Stimulated activated CD8-positive, alpha-beta memory T cell treated with anti-CD3 and anti-CD28 coated beads, Interleukin-2, amount 100 ng/mL, for 48 hours (primary cell): ENCODE results near the gene SLC25A48.
"Not testable (repeated sequence)": the region's sequence is repeated elsewhere in the genome, so short reads cannot be mapped to it uniquely, and the experiment has no call there.

Source experiments
- DNase-seq, 2 donors: peaks; one replicate each; pipeline ENCODE4 v3.0.0-alpha.2; 2020; ENCODE audit warnings: low read depth in 2 of 2

Gene SLC25A48

DNA sequence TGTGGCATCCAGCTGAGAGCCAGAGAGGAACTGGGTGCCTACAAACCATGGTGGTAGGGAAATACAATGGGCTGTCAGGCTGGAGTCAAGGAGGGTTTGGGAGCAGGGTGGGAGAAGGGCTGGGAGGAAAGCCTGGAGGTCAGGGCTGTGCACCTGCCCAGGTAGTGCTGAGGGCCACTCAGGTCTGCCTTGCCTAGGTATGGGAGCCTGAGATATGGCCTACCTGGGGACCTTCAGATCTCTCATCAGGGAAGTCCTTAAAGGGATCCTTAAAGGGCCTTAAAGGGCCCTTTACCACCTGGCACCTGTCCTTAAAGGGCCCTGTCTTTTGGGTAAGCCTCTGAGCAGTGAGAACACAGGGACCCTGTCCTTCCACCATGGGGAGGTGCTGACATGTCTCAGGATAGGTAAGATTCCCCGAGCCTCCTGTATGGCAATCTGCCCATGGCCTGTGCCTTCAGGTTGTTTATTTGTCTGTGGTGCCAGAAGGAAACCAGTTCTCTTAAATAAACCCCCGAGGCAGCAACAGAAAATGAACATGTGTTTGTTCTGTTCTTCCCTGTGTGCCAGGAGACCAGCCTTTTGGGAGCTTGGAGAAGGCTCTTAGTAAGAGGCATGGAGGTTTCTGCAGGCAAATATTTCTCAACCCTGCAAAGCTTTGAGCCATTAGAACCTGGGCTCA is 23.3 kb downstream of the SLC25A48 start:
- no peak for DNase-seq

DNA sequence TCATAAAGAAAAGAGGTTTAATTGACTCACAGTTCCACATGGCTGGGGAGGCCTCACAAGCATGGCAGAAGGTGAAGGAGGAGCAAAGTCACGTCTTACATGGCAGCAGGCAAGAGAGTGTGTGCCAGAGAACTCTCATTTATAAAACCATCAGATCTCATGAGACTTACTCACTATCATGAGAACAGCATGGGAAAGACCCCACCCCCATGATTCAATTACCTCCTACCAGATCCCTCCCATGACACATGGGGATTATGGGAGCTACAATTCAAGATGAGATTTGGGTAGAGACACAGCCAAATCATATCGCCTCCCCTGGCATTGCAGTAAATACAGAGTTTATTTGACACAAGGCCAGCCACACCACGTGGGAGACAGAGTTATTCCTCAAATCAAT is 24.7 kb downstream of the SLC25A48 start:
- DNase-seq, result not testable (repeated sequence)

DNA sequence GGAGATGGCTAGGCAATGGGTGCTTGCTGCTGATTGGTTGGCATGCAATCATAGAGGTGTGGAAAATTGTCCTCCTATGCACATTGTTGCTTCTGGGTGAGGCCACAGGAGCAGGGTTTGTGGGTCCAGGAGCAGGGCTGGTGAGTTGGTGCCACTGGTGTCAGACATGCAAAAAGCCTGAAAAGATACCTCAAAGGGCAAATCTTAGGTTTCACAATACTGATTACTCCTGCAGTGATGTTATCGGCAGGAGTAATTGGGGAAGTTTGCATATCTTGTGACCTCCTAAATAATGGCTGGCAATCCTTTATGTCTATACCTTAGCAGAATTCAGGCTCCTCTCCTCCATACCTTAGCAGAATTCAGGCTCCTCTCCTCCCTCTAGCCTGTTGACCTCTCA is 25.2 kb downstream of the SLC25A48 start:
- DNase-seq, result no peak

DNA sequence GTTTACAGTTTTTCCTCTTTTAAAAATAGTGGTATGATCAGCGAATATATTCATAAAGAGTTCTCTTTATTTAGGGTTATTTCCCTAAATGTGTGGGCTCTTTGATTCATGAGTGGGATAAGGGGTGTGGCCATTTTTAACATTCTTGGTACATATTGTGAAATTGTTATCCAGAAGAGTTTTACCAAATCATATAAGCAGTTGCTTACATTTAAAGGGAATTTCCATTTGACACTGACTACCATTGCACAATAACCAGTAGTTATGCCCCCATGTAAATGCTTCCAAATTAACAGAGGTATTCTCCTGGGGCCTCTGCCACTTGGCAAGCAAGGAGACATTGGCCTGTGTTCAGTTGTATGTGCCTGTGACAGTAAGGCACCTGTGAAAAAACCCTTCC is 27.2 kb downstream of the SLC25A48 start:
- DNase-seq, result no peak

DNA sequence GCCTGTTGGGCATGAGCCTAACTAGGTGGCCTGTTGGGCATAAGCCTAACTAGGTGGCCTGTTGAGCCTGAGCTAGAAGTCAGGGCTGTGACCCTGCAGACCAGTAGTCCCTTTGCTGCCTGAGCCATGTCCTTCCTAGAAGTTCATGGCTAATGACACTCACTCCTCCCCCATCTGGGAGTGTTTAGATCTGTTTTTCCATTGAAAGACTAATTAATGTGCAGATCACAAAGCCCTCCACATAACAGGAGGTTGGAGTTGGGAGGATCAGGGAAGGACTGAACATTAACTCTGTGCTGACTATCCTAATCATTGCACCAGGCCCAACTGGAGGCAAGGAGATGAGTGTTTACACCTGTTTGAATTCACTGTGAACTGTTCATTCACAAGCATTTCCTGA is 27.6 kb downstream of the SLC25A48 start:
- no peak for DNase-seq

DNA sequence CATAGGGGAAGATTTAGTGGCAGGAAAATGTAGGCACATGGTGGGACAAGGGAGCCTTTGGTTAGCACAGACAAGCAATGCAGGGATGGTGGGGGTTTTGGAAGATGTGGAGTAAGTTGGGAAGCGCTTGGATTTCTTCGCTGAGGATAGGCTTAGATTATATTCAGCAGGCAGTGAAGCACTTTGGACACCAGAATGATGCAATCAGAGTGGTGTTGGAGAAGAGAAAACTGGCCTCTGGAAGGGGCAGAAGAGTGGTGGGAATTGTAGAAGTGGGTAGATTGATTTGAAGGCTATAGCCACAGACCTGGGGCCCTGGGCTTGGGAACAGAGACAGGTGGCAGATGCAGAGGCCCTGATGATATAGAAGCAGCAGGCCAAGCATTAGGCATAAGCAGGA is 28.3 kb downstream of the SLC25A48 start:
- no peak for DNase-seq

DNA sequence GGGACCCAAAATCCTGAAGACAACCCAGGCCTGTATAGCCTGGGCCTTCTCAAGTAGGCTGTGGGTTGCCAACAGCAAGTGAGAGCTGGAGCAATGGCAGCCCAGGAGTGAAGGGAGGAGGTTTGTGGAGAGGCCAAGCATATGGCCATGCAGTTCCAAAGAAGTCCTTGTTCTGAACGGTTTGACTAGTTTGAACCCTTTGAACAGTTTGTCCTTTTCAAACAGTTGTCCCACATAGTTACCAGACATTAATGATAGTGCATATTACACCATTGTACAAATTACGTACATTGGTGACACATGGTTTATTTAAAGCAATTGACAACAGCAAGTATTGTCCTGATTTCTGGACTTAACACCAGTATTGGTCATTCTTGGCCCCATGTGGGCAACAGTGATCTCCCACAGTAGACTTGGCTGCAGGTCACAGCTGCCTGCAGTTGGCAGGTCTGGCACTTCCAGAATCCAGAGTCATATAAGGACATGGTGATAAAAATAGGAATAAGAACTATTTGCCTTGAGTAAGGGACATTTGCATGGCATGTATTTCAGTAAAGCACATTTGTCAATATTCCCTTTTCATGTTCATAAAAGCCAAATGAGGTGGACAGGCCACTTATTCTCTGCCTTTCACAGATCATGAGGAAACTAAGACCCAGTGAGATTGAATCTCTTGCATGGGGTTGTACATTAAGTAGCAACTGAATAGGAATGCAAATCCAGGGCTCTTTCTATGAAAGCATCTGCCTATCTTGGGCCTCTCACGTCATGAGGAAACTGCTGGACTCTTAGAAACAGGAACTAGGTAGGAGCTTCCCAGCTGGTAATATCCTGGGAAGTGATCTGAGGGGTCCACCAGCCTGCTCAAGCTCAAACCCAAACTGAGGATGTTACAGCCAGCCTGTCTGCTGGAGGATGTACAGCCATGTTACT is 30.3 kb downstream of the SLC25A48 start:
- no peak for DNase-seq

DNA sequence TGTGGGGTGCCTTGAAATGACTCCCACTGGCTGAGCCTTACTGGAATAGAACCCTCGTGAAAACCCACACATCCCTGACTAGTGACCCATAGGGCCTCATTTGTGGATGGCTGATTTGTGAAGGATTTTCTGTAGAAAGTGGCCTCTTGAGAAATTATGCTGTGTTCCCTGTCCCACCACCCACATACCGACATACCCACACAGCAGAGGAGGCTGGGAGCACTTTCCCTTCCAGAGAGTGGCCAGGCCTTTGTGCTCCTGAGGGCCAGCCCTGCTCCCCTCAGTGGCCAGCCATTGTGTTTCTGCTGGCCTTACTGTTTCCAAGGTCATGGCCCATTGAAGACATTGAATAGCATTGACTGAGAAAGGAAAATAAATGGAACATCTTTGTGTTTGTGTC is 31.6 kb downstream of the SLC25A48 start:
- no peak for DNase-seq

DNA sequence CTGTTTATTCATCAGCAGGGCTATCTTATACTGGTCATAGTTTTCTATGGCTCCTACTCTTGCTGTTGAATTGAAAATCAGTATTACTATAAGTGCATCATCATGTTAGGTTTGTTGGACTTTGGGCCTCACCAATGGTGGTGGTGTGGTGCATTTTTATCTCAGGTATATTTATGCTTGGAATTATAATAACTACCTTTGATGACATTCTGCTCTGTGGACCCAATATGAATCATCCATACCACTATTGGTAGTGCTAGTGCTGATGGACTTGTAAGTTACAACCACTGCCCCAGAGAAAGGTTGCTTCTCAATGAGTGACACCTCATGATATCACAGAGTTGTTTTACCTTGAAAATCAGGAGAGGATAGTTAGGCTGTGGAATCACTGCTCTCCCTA is 33.1 kb downstream of the SLC25A48 start:
- no peak for DNase-seq

DNA sequence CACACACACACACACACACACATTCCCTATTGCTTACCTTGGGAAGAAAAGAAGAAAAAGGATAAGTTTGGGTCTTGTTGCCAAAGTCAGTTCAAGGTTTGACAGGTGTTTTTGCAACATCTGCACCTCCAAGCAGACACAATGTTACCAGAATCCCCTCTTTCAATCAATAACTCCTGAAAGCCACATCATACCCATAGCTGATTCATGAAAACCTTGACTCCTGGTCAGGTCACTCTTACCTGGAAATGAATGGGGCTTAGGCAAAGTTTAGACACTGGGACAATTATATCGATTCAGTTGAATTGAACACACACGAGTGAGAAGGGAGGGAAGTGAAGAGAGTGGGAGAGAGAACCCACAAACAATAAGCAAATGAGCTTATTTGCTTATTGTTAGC is 34.2 kb downstream of the SLC25A48 start:
- no peak for DNase-seq

DNA sequence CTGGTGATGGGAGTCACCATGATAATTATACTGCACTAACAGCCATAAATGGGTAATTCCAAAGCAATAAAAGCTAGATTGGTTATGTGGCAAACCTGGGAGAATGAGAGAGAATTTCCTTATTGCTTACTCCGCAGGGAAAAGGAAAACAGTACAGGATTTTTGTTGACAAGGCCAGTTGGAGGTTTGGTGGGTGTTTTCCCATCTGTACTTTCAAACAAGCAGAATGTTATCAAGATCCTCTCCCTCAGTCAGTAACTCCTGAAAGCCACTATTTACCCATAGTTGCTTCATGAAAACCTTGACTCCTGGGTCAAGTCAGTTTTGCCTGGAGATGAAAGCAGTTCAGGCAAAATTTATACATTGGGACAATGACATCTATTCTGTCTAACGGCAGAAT is 34.8 kb downstream of the SLC25A48 start:
- no peak for DNase-seq

DNA sequence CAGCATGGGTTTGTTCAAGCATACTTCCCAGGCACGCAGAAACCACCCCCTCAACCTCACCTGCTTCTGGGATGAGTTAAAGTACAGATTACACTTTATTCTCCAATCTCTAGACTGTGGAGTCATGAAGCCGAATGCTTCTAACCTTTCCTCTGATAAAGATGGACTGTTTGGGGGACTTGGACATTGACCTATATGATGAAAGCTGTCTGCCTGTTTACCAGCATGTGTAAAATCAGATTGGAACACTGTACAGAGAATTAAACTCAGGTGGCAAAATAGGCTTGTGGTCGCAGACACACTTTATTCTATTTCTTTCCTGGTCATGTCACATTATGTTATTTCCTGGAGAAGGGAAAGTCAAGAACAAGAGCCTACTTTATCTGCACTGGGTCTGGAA is 35.5 kb downstream of the SLC25A48 start:
- DNase-seq, result no peak

DNA sequence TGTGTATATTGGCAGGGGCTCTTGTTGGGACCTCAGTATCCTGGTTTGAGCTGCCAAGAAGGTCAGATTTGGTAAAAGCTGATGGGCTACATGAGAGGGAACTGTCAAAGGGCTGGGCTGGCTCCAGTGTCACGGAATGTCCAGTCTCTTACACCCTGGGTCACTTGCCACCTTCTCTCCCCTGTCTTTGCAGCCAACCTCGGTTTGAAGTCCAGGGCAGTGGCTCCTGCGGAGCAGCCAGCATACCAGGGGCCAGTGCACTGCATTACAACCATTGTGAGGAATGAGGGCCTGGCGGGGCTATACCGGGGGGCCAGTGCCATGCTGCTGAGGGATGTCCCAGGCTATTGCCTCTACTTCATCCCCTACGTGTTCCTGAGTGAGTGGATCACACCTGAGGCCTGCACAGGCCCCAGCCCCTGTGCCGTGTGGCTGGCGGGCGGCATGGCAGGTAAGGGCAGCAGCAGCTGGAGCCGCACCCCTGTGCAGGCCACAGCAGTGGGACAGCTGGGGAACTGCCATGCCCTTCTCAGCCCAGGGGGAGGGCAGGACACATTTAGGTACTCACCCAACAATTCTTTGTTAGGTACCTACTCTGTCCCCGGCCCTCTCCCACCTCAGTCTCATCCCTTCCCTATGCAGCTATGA is 36.9 kb downstream of the SLC25A48 start:
- no peak for DNase-seq

DNA sequence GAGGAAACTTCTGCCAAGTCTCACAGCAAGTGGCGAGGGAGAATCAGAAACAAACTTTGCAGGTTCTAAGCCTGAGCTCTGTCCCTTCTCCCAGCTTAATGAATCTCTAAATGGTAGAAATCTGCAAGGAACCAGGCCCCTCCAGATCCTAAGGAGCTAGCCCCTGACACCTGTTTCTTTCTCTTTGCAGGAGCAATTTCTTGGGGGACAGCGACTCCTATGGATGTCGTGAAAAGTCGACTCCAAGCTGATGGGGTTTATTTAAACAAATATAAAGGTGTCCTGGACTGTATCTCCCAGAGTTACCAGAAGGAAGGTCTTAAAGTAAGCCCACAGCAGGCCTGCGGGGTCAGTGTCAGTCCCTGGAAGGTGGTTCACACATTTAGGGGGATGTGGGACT is 39.4 kb downstream of the SLC25A48 start:
- DNase-seq, result no peak

DNA sequence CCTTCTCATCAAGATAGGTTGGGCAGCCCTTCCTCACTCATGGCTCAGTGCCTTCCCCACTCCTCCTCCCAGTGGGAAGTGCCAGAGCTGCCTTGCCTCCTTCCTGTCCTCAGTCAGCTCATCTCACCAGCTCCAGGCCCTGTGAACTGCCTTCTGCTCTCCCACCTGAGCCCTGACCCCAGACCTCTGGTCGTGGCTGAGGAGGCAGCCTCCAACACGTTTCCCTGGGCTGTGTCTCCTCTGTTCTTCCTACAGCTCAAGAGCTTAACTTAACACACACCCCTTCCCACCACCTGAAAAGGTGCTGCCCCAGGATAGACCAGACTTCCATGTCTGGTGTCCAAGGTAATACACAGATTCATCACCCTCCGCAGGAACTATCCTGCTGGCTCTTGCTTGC is 40.0 kb downstream of the SLC25A48 start:
- no peak for DNase-seq

DNA sequence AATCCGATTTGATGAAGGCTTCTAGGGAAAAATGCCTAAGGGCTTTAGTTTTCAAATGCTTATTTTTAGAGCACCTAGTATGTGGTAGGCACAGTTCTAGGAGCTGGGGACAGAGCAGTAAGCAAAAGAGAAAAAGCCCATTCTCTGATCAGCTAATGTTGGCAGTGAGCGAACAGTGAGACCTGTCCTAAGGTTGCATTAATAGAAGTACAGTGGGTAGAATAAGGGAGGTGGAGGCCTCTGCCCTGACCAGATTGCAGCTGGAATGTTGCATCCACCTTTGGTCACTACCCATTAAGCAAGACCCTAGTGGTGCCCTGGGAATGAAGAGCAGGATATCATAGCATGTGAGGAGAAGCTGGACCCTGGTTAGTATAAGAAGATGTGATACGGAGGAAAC is 41.1 kb downstream of the SLC25A48 start:
- no peak for DNase-seq

DNA sequence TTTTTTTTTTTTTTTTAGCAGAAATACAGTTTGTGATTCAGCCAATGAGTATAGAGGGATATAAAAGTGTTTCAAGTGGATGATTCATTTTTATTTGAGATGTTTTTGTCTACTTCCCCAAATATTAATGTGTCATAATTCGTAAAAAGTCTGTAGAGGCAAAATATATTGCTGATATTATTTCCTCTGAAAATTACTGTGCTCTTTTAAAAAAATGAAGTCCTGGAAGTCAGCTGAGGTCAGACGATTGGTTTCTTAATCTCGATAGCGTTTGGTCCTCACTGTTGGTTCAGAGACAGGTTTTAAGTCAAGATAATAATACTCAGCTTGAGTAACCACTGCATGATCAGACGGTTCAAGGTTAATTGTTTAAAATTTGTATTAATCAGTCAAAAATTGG is 41.7 kb downstream of the SLC25A48 start:
- DNase-seq, result no peak

DNA sequence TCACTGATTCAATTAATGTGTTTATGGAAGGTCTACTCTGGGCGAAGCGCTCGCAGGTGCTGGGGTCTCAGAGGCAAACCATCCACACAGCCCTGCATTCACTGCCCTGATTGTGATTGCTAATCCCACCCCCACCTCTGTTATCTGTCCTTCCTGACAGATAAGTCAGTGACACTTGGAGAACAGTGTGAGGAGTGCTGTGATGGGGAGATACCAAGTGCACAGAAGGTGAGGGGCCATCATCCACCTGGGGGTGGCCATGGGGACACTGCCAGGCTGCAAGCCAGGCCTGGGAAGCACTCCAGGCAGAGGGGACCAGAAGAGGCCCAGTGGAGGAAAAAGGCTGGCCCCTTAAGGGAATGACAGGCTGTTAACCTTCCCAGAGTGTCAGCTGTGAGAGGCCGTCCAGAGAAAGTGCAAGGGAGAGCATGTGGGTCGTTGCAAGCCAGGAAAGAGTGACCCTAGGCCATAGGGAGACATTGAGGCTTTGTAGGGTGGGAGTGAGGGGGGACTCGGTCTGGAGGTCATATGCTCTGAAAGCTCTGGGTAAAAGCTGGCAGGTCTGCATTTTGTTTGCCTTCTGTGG is 43.2 kb downstream of the SLC25A48 start:
- DNase-seq, result no peak

DNA sequence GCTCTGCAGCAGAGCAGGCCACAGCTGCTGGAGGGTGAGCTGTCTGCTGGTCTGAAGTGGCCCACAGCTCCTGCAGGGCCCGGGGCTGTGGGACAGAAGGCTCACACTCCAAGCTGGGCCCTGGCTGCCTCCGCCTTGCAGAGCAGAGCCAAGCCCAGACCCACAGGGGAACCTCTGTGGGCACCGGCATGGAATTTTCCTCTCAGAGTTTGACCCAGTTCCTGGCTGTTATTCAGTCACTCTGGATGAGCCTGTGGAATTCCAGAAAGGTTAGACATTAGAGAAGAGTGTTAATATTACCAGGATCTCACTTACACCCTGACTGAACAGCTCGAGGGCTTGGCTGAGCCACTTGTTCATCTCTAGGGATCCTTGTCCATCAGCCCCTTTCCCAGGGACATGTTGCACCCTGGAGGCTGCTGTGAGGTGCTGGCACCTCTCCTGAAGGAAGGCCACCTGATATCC is 43.7 kb downstream of the SLC25A48 start:
- DNase-seq, result no peak

DNA sequence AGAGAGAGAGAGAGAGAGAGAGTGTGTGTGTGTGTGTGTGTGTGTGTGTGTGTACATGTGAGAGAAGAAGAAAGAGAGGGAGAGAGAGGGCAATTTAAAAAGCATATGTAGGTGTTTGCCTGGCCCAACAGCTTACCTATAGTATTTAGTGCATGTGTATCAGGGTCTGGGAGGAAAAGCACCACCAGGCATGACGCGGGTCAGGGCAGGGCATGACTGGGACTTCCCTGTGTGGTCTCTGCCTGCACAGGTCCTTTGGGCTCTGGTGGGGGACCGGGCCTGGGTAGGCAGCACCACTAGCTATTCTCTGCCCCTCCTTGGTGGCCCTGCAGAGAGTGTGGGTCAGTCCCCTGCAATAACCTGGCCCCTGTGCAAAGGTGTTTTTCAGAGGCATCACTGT is 45.1 kb downstream of the SLC25A48 start:
- DNase-seq, result no peak

DNA sequence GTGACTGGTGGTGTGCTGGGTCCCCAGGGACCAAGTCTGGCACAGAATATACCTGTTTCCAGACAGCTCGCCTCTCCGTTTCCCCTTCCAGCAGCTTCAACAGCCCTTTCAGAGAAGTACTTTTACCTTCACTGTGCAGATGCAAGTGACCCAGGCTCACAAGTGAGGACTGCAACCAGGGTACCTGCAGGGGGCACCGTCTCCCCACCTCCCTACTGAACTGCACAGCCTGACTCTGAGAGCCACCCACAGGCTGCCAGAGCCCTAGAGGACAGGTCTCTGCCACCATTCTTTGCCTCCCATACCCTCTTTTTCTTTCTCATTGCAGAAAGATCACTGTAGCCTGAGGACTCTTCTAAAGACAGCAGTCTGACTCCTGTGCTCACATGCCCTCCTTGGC is 45.8 kb downstream of the SLC25A48 start:
- no peak for DNase-seq

DNA sequence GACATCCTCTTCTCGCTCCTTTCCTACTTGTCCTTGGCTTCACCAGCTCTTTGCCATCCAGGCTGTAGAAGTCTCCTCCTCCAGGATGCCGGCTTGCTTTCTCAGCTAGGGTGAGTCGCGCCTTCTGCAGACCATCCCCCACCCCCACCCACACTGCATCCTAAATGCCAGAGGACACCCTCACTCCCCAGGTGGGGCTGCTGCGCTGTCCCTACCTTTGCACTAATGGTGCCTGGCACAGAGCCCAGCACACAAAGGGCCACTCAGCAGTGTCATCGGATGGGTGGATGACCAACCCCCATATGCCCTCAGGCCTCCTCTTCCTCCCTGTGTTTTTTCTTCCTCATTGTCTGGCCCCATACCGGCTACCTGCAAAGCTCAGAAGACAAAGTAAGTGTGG is 46.3 kb downstream of the SLC25A48 start:
- no peak for DNase-seq
